B cell (primary cell): ENCODE results near the gene RPH3AL.

Source experiments
- EZH2 ChIP-seq: IDR thresholded peaks from 2 replicates; pipeline ENCODE4 v1.6.1; 2012; ENCODE audit warnings: borderline replicate concordance, low read depth, mild to moderate bottlenecking, moderate library complexity, low read length; ENCODE audit not compliant: insufficient read depth, poor library complexity, severe bottlenecking
- TF ChIP-seq, protein P1 (sequence below): fragments of 200-600 bp; IDR thresholded peaks from one replicate; pipeline ENCODE4 v1.8.0; 2022; ENCODE audit warnings: antibody characterized with exemption, mild to moderate bottlenecking

DNA sequence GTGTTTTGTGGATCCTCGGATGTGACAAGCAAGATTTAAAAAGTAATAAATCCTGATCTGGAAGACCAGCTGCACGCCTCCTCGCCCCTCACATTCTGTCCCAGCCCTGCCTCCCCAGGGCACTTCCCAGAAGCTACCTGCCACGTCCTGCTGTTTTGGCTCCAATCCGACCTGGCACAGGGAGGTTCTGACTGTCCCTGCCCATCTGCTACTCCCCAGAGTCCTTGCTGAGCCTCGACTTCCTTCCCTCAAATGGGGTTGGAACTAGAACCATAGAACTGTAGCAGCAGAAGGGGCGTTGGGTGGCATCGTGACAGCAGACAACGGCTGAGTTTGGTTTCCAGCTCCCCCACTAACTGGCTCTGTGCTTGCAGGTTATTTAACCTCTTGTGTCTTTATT, 71.7 kb downstream of the RPH3AL start:
- TF ChIP-seq, protein P1, sequence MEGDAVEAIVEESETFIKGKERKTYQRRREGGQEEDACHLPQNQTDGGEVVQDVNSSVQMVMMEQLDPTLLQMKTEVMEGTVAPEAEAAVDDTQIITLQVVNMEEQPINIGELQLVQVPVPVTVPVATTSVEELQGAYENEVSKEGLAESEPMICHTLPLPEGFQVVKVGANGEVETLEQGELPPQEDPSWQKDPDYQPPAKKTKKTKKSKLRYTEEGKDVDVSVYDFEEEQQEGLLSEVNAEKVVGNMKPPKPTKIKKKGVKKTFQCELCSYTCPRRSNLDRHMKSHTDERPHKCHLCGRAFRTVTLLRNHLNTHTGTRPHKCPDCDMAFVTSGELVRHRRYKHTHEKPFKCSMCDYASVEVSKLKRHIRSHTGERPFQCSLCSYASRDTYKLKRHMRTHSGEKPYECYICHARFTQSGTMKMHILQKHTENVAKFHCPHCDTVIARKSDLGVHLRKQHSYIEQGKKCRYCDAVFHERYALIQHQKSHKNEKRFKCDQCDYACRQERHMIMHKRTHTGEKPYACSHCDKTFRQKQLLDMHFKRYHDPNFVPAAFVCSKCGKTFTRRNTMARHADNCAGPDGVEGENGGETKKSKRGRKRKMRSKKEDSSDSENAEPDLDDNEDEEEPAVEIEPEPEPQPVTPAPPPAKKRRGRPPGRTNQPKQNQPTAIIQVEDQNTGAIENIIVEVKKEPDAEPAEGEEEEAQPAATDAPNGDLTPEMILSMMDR = no peak
- no peak for TF ChIP-seq EZH2
